NT2/D1 (cell line): ENCODE measurements around the gene MYL9.

Experiments
- SUZ12 ChIP-seq: IDR thresholded peaks from 2 replicates; pipeline ENCODE4 v1.6.1; 2011; ENCODE audit not compliant: insufficient read length, insufficient read depth; ENCODE audit errors: extremely low read depth
- YY1 ChIP-seq: IDR thresholded peaks from 2 replicates; pipeline ENCODE4 v1.6.1; 2011; ENCODE audit not compliant: insufficient read length, insufficient read depth
- ZNF274 ChIP-seq: IDR thresholded peaks from 2 replicates; pipeline ENCODE4 v1.6.1; 2011; ENCODE audit warnings: mild to moderate bottlenecking, low read depth, low read length

- TF ChIP-seq ZNF274 (no peak), SUZ12 (no peak), YY1 (no peak)
Measured at GRCh38 chr20:36547186-36548005, 6.1 kb downstream of the MYL9 start.
